ENCODE data around the gene SYNJ2. TPM values are rescaled to one million over a fixed set of nuclear protein-coding genes. Genes with fewer than 3 reads are reported as not detected.
A peak's percentile ranks its signal among the peaks of the same experiment; 100 is the strongest.

The SYNJ2 gene
- total RNA-seq, 1 donor from 2014 or later, result 7.5 TPM

DNA sequence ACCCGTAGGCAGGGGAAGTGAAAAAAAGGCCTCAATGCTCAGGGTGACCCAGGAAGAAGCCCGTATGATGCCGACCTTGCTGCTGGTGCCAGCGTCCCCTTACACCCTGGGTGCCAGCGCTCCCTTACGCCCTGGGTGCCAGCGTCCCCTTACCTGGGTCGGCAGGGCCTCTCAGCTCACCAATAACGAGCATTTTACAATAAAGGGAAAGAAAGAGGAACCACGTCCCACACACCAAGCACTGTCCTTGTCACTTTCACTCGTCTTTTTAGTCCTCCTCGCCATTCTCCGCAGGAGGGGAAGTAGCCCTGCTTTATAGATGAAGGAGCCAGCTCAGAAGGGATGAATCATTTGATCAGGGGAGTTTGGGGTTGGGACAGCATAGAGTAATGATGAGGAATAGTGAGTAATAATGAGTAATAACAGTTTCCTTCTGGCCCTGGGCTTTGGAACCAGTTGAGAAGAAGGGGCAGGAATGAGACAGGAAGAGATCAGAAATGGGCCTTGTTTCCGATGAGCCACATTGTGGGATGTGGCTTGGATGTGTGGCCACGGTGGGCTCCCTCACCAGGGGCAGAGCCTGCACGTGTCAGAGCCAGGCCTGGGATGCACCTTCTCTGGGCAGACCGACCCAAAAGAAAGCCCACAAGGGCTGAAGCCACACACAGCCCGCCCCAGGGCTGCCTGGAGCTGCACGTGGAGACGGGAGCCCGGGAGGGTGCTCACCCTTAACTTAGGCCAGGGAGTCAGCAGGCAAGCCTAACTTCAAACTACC is 75.7 kb downstream of the SYNJ2 start:
- DNase-seq (ENCODE audit: low spot score), result peak; percentile 77

DNA sequence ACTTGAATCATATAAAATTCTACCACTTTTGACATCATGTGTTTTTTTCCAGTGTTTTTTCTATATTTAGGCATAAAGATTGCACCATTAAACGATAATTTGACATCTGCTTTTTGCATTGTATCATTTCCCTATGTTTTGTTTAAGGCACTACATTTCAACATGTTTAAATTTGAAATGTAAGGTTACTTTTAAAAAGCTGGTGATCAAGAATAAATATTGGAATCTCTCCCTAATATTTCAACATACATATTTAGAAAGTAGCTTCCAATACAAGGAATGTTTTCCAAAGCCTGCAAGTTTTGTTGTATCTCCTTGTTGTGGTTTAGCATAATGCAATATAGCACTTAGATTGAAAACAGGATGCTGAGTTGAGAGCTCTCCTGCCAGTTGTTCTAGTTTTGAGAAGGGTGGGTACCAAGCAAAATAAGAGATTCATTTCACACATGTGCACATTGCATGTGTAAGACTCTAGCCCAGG is 76.5 kb downstream of the SYNJ2 start:
- DNase-seq (ENCODE audit: low spot score), result no peak

DNA sequence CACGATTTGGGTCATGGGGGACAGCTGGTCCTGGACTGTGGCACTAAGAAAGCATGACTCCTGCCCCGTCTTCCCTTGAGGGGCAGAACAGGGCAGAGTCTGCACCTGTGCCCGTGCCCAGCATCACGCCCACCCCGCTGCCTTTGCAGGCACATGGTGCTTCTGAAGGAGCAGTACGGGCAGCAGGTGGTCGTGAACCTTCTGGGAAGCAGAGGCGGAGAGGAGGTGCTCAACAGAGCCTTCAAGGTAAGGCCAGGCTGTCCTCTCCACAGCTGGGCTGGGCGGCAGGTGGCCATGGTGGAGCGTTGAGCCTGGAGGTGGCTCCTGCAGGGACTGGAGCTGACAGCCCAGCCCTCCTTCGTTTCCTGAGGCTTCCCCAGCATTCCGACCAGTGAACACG is 77.4 kb downstream of the SYNJ2 start:
- peak; percentile 88 for DNase-seq (ENCODE audit: low spot score)

DNA sequence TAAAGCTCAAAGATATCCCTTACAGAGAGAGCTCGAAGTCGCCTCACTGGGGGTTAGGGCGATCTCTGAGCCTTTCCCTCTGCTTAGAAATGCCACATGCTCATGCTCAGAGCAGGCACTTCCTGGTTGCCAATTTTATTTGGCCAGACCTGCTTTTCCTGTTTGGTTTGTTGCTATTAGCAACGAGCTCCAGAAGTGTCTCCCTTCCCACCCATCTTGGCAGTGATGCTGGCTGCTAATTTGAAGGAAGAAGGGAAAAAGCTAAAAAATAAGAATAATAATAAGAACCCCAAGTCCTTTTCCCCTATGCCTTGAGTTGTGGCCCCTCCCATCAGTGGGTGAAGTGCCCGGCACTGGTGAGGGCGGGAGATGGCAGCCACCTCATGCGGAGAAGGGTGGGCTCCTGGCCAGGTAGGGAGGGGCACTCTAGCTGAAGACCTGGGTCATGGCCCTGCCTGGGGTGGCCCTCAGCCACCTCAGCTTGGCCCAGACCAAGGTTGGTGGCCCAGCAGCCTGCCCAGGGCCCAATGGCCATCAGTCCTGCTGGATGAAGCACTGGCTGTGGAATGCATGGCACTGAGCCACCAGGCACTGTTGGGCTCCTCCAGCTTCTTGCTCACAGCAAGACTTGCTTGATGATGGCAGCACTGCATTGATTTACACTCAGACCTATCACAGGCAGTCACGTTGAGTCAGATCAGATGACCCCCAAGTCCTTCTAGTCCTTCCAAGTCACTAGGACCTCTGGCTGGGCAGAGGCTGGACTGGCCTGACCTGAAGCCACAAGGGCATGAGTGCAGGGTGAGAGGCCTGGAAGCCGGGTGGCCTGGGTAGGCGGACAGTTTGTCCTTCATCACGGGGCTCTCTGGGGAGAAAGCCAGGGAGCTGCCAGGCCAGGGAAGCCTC is 79.0 kb downstream of the SYNJ2 start:
- no peak for DNase-seq (ENCODE audit: low spot score)

DNA sequence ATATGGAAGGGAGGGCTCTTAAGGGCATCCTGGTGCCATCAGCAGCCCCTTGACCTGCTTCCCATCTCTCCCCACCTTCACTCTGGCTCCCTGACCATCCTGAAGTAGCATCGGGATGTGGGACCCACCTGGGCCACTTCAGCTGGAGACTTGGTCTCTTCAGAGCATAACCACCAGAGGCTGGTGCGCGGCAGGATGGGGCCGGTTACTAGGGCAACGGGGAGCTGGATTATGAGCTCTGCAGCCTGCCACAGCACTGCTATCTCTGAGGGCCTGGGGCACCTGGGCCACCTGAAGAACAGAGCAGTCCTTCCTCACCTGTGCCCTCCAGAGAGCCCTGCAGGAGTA is 79.7 kb downstream of the SYNJ2 start:
- no peak for DNase-seq (ENCODE audit: low spot score)

DNA sequence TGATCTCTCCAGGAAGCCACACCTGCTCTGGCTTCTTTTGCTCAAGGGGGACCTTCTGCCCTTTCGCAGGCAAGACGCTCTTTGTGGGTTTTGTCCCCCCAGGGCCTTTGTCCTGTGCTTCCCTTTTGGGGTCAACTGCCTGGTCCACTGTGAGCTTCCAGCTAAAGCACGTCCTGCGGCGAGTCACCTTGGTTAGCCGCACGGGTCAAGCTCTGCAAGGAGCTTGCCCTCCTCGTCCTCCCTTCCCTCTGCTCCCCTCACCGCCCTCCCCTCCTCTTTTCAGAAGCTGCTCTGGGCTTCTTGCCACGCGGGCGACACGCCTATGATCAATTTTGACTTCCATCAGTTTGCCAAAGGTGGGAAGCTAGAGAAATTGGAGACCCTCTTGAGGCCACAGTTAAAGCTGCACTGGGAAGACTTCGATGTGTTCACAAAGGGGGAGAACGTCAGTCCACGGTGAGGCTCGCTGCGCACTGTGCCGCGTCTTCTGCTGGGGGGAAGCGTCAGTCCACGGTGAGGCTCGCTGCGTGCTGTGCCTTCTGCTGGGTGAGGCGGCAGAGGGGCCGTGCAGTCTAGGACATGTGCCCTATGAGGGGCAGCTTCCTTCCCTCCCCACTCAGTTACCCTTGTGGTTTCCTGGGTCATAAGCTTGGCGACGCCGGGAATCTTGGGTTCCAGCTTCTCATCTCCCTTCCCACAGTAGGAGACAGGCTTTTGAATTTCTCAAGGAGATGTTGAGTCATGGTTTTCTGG is 80.2 kb downstream of the SYNJ2 start:
- DNase-seq (ENCODE audit: low spot score), result no peak

DNA sequence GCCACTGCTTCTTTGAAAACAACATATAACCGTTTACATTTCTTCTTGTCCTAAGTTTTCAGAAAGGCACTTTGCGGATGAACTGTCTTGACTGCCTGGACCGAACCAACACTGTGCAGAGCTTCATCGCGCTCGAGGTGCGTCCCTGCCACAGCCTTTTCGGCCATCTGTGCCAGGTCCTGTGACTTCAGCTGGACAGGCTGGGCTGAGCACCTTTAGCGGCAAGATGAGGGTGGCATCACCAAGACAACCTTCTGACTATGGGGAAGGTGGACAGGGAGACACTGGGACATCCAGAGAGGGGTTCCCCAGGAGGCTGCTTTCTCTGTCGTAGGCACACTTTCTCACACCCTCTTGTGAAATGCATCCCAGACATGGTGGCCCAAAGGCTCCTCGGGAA is 82.1 kb downstream of the SYNJ2 start:
- DNase-seq (ENCODE audit: low spot score), result no peak

DNA sequence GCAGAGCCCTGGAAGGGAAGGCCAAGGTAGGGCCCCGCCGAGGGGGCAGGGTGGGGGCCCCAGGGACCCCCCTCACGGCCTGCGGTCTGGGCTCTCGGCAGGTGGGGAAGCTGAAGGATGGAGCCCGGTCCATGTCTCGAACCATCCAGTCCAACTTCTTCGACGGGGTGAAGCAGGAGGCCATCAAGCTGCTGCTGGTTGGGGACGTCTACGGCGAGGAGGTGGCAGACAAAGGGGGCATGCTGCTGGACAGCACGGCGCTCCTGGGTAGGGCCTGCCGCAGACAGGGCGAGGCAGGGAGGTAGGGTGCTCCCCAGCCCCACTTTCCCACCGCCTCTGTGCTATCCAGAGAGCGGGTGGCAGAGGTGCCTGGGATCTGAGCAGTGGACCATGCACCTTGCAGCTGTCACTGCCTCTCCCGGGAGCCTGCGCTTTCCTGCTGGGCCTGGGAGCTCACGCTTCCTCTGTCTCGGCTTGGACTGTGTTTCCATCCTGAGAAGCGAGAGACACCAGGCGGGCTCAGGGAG is 83.1 kb downstream of the SYNJ2 start:
- DNase-seq (ENCODE audit: low spot score), result no peak

DNA sequence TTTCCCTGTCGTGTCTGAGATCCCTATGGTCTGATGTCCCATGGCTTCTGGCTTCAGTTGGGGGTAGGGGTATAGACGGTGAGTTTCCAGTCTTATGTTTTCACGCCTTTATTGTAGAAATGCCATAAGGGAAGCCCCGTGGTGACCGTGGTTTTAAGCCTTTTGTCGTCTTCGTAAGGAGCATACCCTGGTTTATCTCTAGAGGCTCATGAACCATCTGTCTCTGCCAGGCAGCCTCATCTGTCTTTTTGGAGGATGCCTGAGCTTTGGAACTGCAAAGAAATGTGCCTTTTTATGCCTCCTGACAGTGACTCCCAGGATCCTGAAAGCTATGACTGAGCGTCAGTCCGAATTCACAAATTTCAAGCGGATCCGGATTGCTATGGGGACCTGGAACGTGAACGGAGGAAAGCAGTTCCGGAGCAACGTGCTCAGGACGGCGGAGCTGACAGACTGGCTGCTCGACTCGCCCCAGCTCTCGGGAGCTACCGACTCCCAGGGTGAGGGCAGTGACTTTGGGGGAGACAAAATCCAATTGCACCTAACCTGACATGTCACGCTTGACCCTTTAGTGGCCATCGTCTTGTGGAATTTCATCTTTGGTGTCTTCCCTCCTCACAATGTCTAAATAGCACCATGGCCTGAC is 84.6 kb downstream of the SYNJ2 start:
- no peak for DNase-seq (ENCODE audit: low spot score)

DNA sequence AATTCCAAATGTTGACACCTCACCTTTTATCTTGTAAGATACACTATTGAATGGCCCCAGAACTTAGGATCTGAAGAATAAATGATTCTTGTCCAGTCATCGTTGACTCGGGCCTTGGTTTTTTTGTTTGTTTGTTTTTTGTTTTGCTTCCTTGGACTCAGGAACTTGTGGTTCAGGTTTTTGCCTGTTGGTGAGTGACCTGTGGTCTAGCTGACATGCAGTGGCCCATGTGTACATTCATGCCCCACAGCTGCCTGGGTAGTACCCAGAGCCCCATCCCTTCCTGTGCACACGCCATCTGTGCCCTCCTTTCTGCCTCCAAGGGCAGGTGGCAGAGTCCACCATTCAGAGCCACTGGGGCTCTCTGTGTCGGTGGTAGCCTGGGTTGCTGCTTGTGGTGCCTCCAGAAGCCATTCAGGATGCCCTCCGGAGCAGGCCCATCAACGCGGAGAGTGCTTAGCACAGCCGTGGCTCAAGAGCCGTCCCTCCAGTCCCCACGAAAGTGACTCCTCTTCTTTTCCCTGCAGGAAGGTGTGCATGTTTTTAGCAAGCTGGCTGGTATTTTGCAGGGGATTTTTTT is 85.9 kb downstream of the SYNJ2 start:
- no peak for DNase-seq (ENCODE audit: low spot score)

DNA sequence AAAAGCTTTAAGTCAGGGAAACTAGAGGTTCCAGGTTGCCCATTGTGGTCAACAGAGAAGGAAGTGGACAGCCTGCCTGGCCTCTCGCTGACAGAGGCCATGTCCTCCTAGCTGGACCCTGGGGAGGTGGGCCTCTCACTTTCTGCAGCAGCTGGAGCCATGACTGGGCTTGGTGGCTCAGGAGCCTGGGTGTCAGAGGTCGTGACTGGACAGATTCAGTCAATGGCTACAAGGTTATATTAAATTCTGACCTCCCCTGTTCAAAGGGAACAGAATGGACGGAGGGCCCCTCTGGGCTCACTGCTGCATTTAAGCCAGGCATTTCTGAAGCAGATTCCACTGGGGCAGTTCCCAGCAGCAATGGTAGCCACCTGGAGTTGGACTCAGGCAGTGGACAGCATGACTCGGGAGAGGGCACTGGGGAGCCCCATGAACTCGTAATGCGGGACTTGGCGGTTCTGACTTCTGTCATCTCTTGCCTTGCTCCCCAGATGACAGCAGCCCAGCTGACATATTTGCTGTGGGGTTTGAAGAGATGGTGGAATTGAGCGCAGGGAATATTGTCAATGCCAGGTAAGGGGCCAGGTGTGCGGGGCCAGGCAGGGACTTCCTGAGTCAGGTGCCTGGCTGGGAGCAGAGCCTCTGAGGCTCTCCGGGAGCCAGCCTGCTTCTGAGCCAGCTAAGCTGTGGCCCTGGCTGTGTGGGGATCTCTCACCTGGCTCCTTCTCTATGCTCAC is 86.7 kb downstream of the SYNJ2 start:
- DNase-seq (ENCODE audit: low spot score), result no peak

DNA sequence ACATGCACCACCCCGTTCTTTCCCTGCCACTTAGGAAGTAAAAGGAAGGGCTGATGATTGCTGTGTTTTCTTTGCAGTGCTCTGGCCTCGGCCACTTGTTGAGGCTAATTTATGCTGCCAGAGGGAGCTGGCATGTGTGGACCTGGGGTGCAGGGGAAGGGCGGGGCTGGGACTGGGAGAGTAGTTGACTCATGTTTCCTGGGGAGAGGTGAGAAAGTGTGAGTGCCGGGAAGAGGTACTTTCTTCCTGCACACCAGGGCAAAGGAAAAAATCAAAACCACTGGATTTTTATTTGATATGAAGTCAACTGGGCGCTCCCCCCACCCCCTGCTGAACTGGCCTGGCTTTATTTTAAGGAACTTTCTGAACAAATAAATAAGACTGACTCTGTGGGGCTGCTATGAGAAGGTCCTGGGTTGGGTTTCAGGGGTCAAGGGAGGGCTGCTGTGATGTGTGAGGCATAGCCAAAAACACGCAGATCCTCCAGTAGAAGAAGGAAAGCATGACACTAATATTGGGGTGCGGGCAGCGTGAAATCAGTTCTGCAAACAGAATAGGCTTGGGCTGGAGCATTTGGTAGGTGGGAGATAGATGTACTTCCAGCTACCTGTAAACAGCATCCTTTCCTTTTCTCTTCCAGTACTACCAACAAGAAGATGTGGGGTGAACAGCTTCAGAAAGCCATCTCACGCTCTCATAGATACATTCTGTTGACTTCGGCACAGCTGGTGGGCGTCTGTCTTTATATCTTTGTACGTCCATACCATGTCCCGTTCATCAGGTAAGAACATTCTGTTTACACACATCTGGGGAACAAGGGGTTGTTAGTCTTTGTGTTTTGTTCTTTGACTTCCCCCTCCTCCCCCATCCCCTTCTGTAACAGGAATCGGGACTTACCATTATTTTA is 87.5 kb downstream of the SYNJ2 start:
- DNase-seq (ENCODE audit: low spot score), result no peak

DNA sequence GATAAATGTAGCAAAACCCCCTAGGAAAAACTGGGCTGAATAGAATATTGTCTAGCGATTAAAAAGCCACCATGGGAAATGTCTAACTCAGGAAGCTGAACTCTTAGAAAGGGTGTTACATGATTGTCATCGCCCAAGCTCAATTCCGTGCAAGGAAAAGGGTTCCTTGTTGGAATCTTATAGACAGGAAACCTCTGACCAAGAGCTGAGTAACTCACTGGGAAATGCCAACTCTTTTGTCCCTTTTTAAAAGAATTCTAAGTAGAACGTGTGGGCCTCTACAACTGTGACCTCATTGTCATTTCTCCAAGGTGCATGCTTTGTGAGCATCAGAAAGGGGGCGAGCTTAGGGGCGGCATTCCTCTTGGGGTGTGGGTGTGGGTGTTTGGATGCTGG is 88.1 kb downstream of the SYNJ2 start:
- DNase-seq (ENCODE audit: low spot score), result no peak

DNA sequence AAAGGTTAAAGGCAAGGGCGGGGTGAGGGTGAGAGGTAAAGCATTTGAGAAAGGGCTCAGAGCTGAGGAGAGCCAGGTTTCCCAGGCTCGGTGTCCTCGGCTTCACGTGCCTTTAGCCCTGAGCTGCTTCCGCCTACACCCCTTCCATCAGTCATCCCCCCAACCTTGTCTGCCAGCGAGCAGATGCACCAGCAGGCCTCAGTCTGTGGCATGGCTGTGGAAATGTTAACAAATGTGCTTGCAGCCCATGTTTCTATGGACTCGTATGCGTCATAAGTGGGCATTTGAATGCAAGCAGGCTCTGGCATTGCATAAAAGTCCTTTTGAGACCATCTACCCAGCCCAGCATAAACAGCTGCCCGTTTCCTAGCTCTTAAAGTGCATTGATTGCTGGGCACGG is 88.8 kb downstream of the SYNJ2 start:
- DNase-seq (ENCODE audit: low spot score), result no peak

DNA sequence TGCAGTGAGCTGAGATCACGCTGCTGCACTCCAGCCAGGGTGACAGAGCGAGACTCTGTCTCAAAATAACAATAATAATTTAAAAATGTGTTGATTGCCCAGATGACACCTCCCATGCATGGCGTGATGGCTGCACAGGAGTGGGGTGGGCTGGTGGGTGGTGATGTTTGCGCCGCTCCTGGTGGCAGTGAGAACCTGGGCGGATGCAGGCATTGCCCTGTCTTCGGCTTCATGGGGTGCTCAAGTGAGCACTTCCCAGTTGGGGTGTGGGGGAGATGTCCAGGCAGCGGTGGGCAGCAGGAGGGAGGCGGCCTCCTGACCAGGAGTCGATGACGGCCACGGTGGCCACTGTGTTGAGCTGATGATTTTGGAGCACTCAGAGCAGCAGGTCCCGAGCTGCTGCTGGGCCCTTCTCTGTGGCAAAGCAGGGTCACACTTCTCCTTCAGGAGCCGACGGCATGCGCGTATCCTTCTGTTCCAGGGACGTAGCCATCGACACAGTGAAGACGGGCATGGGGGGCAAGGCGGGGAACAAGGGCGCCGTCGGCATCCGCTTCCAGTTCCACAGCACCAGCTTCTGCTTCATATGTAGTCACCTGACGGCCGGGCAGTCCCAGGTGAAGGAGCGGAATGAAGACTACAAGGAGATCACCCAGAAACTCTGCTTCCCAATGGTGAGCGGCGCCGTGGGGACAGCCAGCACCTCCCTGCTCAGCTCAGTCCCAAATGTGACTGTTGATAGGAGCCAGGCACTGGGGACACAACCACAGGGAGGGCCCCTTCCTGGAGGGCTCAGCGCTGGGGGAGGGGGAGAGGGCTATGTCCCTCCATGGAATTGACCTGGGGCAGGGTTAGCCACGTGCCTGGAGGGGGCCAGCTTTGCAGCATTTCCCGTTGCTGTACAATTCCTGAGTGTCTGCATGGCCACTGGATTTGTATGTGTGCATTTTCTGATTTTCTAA is 89.7 kb downstream of the SYNJ2 start:
- no peak for DNase-seq (ENCODE audit: low spot score)

DNA sequence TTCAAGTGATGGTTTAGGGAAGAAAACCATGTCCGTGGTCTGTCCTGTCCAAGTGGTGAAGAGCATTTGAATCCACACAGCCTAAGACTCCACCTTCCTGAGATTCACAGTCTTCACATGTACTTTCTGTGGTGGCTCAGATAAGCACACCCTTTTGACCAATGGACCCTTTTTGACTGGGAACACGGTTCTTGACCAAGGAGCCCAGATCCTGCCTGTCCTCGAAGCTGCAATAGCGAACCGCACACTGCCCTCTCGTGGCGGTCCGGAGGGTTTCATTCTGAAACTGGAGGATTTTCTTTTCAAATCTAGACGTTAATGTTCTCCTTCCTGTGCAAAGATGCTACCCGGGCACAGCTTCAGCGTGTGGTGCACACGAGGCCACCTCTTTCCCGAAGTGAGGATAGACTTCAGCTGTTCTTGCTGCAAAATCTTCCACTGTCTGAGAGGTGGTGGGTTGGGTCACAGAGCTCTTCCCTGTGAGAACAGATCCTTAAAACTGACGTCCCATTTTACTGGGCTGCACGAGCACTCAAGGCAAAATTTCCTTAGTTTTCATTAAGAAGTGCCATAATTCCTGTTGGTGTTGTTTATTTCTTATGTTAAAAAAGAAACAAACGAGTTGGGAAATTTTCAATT is 90.5 kb downstream of the SYNJ2 start:
- DNase-seq (ENCODE audit: low spot score), result no peak

DNA sequence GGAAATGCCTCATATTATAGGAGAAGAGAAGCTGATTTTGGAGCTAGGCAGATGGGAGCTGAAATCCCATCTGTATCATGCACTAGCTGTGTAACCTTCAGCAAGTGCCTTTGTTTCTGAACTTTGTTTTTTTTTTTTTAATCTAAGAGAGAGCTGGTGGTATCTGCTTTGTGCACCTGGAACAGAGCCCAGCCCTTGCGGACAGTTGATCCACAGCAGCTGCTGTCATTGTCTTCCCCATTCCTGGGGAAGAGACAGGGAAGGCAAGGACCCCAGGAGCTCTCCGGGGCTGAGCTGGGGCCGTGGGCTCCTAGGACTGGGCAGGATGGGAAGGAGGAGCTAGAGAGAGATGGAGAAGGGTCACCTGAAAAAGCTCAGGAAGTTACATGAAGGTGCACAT is 92.1 kb downstream of the SYNJ2 start:
- peak; percentile 24 for DNase-seq (ENCODE audit: low spot score)

Measured in mesenteric fat pad (tissue), 1 donor.